Ovary (tissue), 3 donors: ENCODE results near the gene DEF6.
"Not testable (repeated sequence)": the region's sequence is repeated elsewhere in the genome, so short reads cannot be mapped to it uniquely, and the experiment has no call there.

ENCODE experiments used
- CTCF ChIP-seq, 3 donors: fragments of 450-650 bp in 2 of 3; fragments of 200-600 bp in 1 of 3; IDR thresholded peaks; one replicate each; pipeline versions ENCODE4 v1.5.1 to v1.8.0; 2016 to 2022; ENCODE audit warnings: antibody characterized with exemption in 3 of 3, mild to moderate bottlenecking in 1 of 3
- POLR2A ChIP-seq: fragments of 450-650 bp; IDR thresholded peaks from one replicate; pipeline ENCODE4 v1.6.1; 2017; ENCODE audit warnings: antibody characterized with exemption, mild to moderate bottlenecking, moderate library complexity
- donor health status: DM: no; HTN: no; CAD: no.

GRCh38 chr6:35308543-35308942 is 10.9 kb downstream of the DEF6 start:
- not testable (repeated sequence) for TF ChIP-seq CTCF (IDR thresholded peaks at IDR 0.05); POLR2A
